OCI-LY7 (cell line): ENCODE measurements around the gene TGFBI. TPM values are rescaled to one million over a fixed set of nuclear protein-coding genes. Genes with fewer than 3 reads are reported as not detected.
"Not testable (repeated sequence)": the region's sequence is repeated elsewhere in the genome, so short reads cannot be mapped to it uniquely, and the experiment has no call there.

Source experiments
- BruUV-seq: library from RNA; stranded (reverse); fragments of 400-500 nt; replicated peaks from 2 replicates; lab custom pipeline; 2021; lab: Mats Ljungman, UMichigan
- CTCF ChIA-PET: fragments of 300-600 bp; sonication (Branson Sonifier 250); formaldehyde crosslinking; loops from one replicate; lab custom pipeline; 2022; ENCODE audit warnings: antibody characterized with exemption; ENCODE audit not compliant: unreplicated experiment; lab: Charles Lee
- POLR2A ChIA-PET: fragments of 300-600 bp; sonication (Branson Sonifier 250); formaldehyde crosslinking; loops from one replicate; lab custom pipeline; 2022; ENCODE audit warnings: antibody characterized with exemption; lab: Charles Lee
- DNase-seq: peaks from one replicate; pipeline ENCODE4 v3.0.0-alpha.2; 2015; ENCODE audit warnings: low spot score
- H2AFZ ChIP-seq: fragments of 200-600 bp; sonication (generic), shearing (Covaris generic); 2 replicates; pipeline ENCODE4 v1.6.1; 2014; ENCODE audit warnings: mild to moderate bottlenecking, antibody characterized with exemption, low read length, moderate library complexity
- H3K27ac ChIP-seq: fragments of 200-600 bp; sonication (generic); 2 replicates; pipeline ENCODE4 v1.5.1; 2014; ENCODE audit warnings: mixed run types, low read depth, mild to moderate bottlenecking, moderate library complexity, low read length, inconsistent platforms; ENCODE audit not compliant: poor library complexity, severe bottlenecking
- H3K36me3 ChIP-seq: fragments of 200-600 bp; sonication (generic); 2 replicates; pipeline ENCODE4 v1.6.1; 2014; ENCODE audit warnings: mild to moderate bottlenecking, antibody characterized with exemption, low read length, moderate library complexity, mixed read lengths; ENCODE audit not compliant: insufficient read depth
- H3K4me1 ChIP-seq: fragments of 200-600 bp; sonication (generic); 2 replicates; pipeline ENCODE4 v1.5.1; 2014; ENCODE audit warnings: mild to moderate bottlenecking, low read length; ENCODE audit not compliant: insufficient read depth, poor library complexity, severe bottlenecking
- H3K4me2 ChIP-seq: fragments of 200-600 bp; sonication (generic); 2 replicates; pipeline ENCODE4 v1.6.1; 2014; ENCODE audit warnings: mild to moderate bottlenecking, low read length
- H3K4me3 ChIP-seq: fragments of 200-600 bp; sonication (generic); 2 replicates; pipeline ENCODE4 v1.5.1; 2014; ENCODE audit warnings: mild to moderate bottlenecking, low read depth, low read length; ENCODE audit not compliant: poor library complexity, severe bottlenecking
- H3K79me2 ChIP-seq: fragments of 200-600 bp; sonication (generic); 2 replicates; pipeline ENCODE4 v1.6.1; 2016; ENCODE audit warnings: low read depth, mild to moderate bottlenecking, low read length, moderate library complexity, mixed read lengths; ENCODE audit not compliant: insufficient read depth
- H3K9me2 ChIP-seq: fragments of 200-600 bp; sonication (generic); 2 replicates; pipeline ENCODE4 v1.6.1; 2016; ENCODE audit warnings: mild to moderate bottlenecking, low read length, mixed read lengths; ENCODE audit not compliant: insufficient read depth
- H3K9me3 ChIP-seq: fragments of 200-600 bp; sonication (generic); 2 replicates; pipeline ENCODE4 v1.6.1; 2014; ENCODE audit warnings: mild to moderate bottlenecking, mixed run types, low read length, mixed read lengths
- H4K20me1 ChIP-seq: fragments of 200-600 bp; sonication (generic); 2 replicates; pipeline ENCODE4 v1.6.1; 2014; ENCODE audit warnings: mild to moderate bottlenecking, antibody characterized with exemption, low read length, moderate library complexity, mixed read lengths; ENCODE audit not compliant: insufficient read depth
- CTCF ChIP-seq: fragments of 200-600 bp; sonication (generic); conservative IDR thresholded peaks from 2 replicates; pipeline ENCODE4 v1.5.1; 2014; ENCODE audit warnings: mild to moderate bottlenecking, antibody characterized with exemption, low read length, moderate library complexity, mixed read lengths
- EZH2phosphoT487 ChIP-seq: fragments of 200-600 bp; sonication (generic); IDR thresholded peaks from 2 replicates; pipeline ENCODE4 v1.6.1; 2018; ENCODE audit warnings: low read depth, borderline replicate concordance, mild to moderate bottlenecking, mixed run types, antibody characterized with exemption, low read length, moderate library complexity, mixed read lengths
- intact Hi-C: fragments of 100-400 bp; cut with micrococcal nuclease; formaldehyde crosslinking; loops from one replicate; pipeline ENCODE4 v1.10.0; 2022; ENCODE audit not compliant: unreplicated experiment
- total RNA-seq, 2 experiments: library from RNA; depleted of rRNA in 1 of 2; stranded (reverse); fragments of >200 nt in 1 of 2; shearing (Covaris generic) in 1 of 2; gene quantifications; 2 replicates each; pipeline ENCODE4 v1.2.3, GENCODE V29; 2014 to 2022

Gene TGFBI
- total RNA-seq, 2 experiments from 2014 or later, result not detected

GRCh38 chr5:136043968-136044610, 15.3 kb downstream of the TGFBI start:
- CTCF ChIA-PET, result no interaction called here
- POLR2A ChIA-PET, result interaction anchor here (0.7 to 2.0 kb wide), 3 partner anchors 10 to 13 kb away, joined by 3 to 11 read pairs (median 3); no protein-coding TSS in a partner anchor

DNA sequence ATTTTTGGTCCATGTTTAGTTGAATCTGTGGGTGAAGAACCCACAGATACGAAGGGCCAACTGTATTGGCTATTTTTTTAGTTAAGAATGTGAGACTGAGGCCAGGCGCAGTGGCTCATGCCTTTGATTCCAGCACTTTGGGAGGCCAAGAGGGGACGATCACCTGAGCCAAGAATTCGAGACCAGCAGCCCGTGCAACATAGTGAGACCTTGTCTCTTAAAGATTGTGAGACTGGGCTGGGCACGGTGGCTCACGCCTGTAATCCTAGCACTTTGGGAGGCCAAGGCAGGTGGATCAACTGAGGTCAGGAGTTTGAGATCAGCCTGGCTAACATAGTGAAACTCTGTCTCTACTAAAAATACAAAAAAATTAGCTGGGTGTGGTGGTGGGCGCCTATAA, 16.2 kb downstream of the TGFBI start:
- H3K36me3 ChIP-seq, intact Hi-C loops, H3K79me2 ChIP-seq, H3K4me2 ChIP-seq, DNase-seq, H3K9me3 ChIP-seq, BruUV-seq, H4K20me1 ChIP-seq, CTCF ChIA-PET, H3K27ac ChIP-seq, H3K4me3 ChIP-seq, H3K9me2 ChIP-seq, H2AFZ ChIP-seq: not testable (repeated sequence)
- POLR2A ChIA-PET, result interaction anchor here (0.7 to 2.1 kb wide), 5 partner anchors 8 to 12 kb away, joined by 3 to 6 read pairs (median 3); no protein-coding TSS in a partner anchor
- H3K4me1 ChIP-seq, result peaks cover 33% of the 10 kb centered on the region

More at GRCh38 chr5:136043968-136044610, 15.3 kb downstream of the TGFBI start:
- Histone ChIP-seq H3K9me3 (no peaks in the 10 kb centered on the region), H3K36me3 (no peaks in the 10 kb centered on the region), H3K9me2 (no peaks in the 10 kb centered on the region), H3K79me2 (no peaks in the 10 kb centered on the region), H3K4me2 (no peak overlapping the region), H4K20me1 (no peaks in the 10 kb centered on the region), H3K27ac (no peak overlapping the region), H3K4me3 (no peak overlapping the region), H3K4me1 (peaks cover 33% of the 10 kb centered on the region), H2AFZ (no peak overlapping the region)
- no TSS peak for BruUV-seq
- no peak for TF ChIP-seq CTCF
- no peak for TF ChIP-seq EZH2phosphoT487
- intact Hi-C loops, result no loop called here
- DNase-seq, result no peak

GRCh38 chr5:136046246-136046645, 17.5 kb downstream of the TGFBI start:
- intact Hi-C loops, result no loop called here
- CTCF ChIA-PET, result no interaction called here

More at GRCh38 chr5:136046246-136046645, 17.5 kb downstream of the TGFBI start:
- Histone ChIP-seq H3K9me2 (no peaks in the 10 kb centered on the region), H3K4me2 (no peak overlapping the region), H3K36me3 (no peaks in the 10 kb centered on the region), H2AFZ (no peak overlapping the region), H3K27ac (no peak overlapping the region), H3K4me3 (no peak overlapping the region), H3K4me1 (peaks cover 26% of the 10 kb centered on the region), H3K79me2 (no peaks in the 10 kb centered on the region), H4K20me1 (no peaks in the 10 kb centered on the region), H3K9me3 (no peaks in the 10 kb centered on the region)
- no TSS peak for BruUV-seq
- no peak for DNase-seq
- TF ChIP-seq CTCF (no peak), EZH2phosphoT487 (no peak)
- POLR2A ChIA-PET, result interaction anchor here (0.7 to 2.1 kb wide), 4 partner anchors 9 to 20 kb away, joined by 3 to 6 read pairs (median 3); no protein-coding TSS in a partner anchor
